Endothelial cell of umbilical vein (primary cell): ENCODE data around the gene TEF. TPM values are rescaled to one million over a fixed set of nuclear protein-coding genes. Genes with fewer than 3 reads are reported as not detected.

Experiments
- BruUV-seq: library from RNA; stranded (reverse); fragments of 400-500 nt; replicated peaks from 2 replicates; lab custom pipeline; 2021; lab: Mats Ljungman, UMichigan
- CTCF ChIA-PET: fragments of 300-600, 350-600 bp; sonication (Branson Sonifier 250); formaldehyde crosslinking; loops from one replicate; lab custom pipeline; 2021; ENCODE audit warnings: antibody characterized with exemption, inconsistent platforms; lab: Charles Lee
- POLR2A ChIA-PET: fragments of 300-600, 350-600 bp; sonication (Branson Sonifier 250); formaldehyde crosslinking; loops from one replicate; lab custom pipeline; 2021; ENCODE audit warnings: antibody characterized with exemption, inconsistent platforms; lab: Charles Lee
- DNase-seq: peaks from one replicate; pipeline ENCODE4 v3.0.0-alpha.2; 2011; ENCODE audit warnings: low read depth, low spot score
- FAIRE-seq: peaks from 2 replicates; lab custom pipeline; 2011; peaks lifted over from hg19 to GRCh38; lab: Jason Lieb, UNC
- H2AFZ ChIP-seq: 2 replicates; pipeline ENCODE4 v1.6.0; 2012; ENCODE audit warnings: low read depth, low read length, control low read depth, inconsistent platforms
- H3K27ac ChIP-seq: 2 replicates; pipeline ENCODE4 v1.5.1; 2011; ENCODE audit warnings: low read depth, mild to moderate bottlenecking, control low read depth, low read length, moderate library complexity; ENCODE audit not compliant: insufficient read depth
- H3K27me3 ChIP-seq, 2 experiments: 2 replicates each; pipeline versions ENCODE4 v1.6.0 to v1.6.1; 2011; ENCODE audit warnings: low read length in 2 of 2, mixed read lengths in 1 of 2; ENCODE audit not compliant: control insufficient read depth in 2 of 2, insufficient read depth in 2 of 2
- H3K36me3 ChIP-seq, 2 experiments: 2 replicates in 1 of 2; 3 replicates in 1 of 2; pipeline ENCODE4 v1.5.1; 2011; ENCODE audit warnings: low read length in 2 of 2, mild to moderate bottlenecking in 1 of 2, moderate library complexity in 1 of 2; ENCODE audit not compliant: control insufficient read depth in 2 of 2, insufficient read depth in 2 of 2; ENCODE audit errors: extremely low read depth in 1 of 2
- H3K4me1 ChIP-seq: 3 replicates; pipeline ENCODE4 v1.5.1; 2011; ENCODE audit warnings: mild to moderate bottlenecking, low read length; ENCODE audit not compliant: control insufficient read depth, insufficient read depth; ENCODE audit errors: extremely low read depth
- H3K4me2 ChIP-seq: 2 replicates; pipeline ENCODE4 v1.6.1; 2011; ENCODE audit warnings: low read length, control low read depth, mixed read lengths; ENCODE audit not compliant: insufficient read depth
- H3K4me3 ChIP-seq, 3 experiments: fragments of 200-600 bp in 1 of 3; sonication (generic), shearing (Covaris generic) in 1 of 3; replicated peaks in 1 of 3; 2 replicates each; pipeline ENCODE4 v1.5.1; 2011 to 2016; ENCODE audit warnings: control low read depth in 3 of 3, low read length in 3 of 3, mild to moderate bottlenecking in 2 of 3, inconsistent platforms in 1 of 3, low read depth in 1 of 3, moderate library complexity in 1 of 3; ENCODE audit not compliant: insufficient read depth in 1 of 3
- H3K79me2 ChIP-seq: 2 replicates; pipeline ENCODE4 v1.6.0; 2012; ENCODE audit warnings: low read length, inconsistent platforms; ENCODE audit not compliant: control insufficient read depth, insufficient read depth
- H3K9ac ChIP-seq: replicated peaks from 2 replicates; pipeline ENCODE3; 2011; ENCODE audit warnings: low read length, control low read depth; ENCODE audit not compliant: insufficient read depth; ENCODE audit errors: extremely low read depth
- H3K9me1 ChIP-seq: replicated peaks from 3 replicates; pipeline ENCODE4 v1.6.0; 2011; ENCODE audit warnings: mild to moderate bottlenecking, low read length; ENCODE audit not compliant: control insufficient read depth, insufficient read depth; ENCODE audit errors: extremely low read depth
- H3K9me3 ChIP-seq: replicated peaks from 2 replicates; pipeline ENCODE4 v1.5.1; 2012; ENCODE audit warnings: low read length, inconsistent platforms; ENCODE audit not compliant: control insufficient read depth, insufficient read depth
- H4K20me1 ChIP-seq: replicated peaks from 2 replicates; pipeline ENCODE3; 2011; ENCODE audit warnings: mild to moderate bottlenecking, low read length; ENCODE audit not compliant: control insufficient read depth, insufficient read depth; ENCODE audit errors: extremely low read depth
- EZH2 ChIP-seq: IDR thresholded peaks from 2 replicates; pipeline ENCODE4 v1.6.1; 2012; ENCODE audit warnings: borderline replicate concordance, low read depth, mild to moderate bottlenecking, moderate library complexity, low read length, inconsistent platforms; ENCODE audit not compliant: severe bottlenecking
- FOS ChIP-seq: IDR thresholded peaks from 2 replicates; pipeline ENCODE4 v1.6.1; 2011; ENCODE audit warnings: mild to moderate bottlenecking, low read length, moderate library complexity, borderline replicate concordance; ENCODE audit not compliant: insufficient read depth
- GATA2 ChIP-seq: IDR thresholded peaks from 2 replicates; pipeline ENCODE4 v1.7.0; 2011; ENCODE audit warnings: low read depth, mild to moderate bottlenecking, moderate library complexity, mixed read lengths, low read length; ENCODE audit not compliant: insufficient read length, insufficient read depth
- JUN ChIP-seq: IDR thresholded peaks from 2 replicates; pipeline ENCODE4 v1.6.1; 2011; ENCODE audit warnings: borderline replicate concordance, low read depth; ENCODE audit not compliant: insufficient read length, insufficient read depth
- MAX ChIP-seq: IDR thresholded peaks from 2 replicates; pipeline ENCODE4 v1.6.1; 2011; ENCODE audit not compliant: insufficient read depth, insufficient read length
- MYC ChIP-seq: IDR thresholded peaks from one replicate; pipeline ENCODE4 v1.6.1; 2011; ENCODE audit warnings: mild to moderate bottlenecking, low read depth, low read length
- POLR2A ChIP-seq: IDR thresholded peaks from 2 replicates; pipeline ENCODE4 v1.6.1; 2012; ENCODE audit warnings: low read depth, mild to moderate bottlenecking, control low read depth, low read length
- POLR2AphosphoS5 ChIP-seq: IDR thresholded peaks from 2 replicates; pipeline ENCODE4 v1.6.1; 2012; ENCODE audit warnings: low read depth, mild to moderate bottlenecking, control low read depth, low read length, moderate library complexity; ENCODE audit not compliant: insufficient read depth
- dilution Hi-C: fragments of 300-500 bp; cut with MboI; formaldehyde crosslinking; loops from one replicate; pipeline ENCODE4 v1.15.0; 2019; ENCODE audit warnings: low sequenced_read_pairs; ENCODE audit not compliant: extremely low pct_ligation_motif_present
- intact Hi-C: fragments of 100-400 bp; cut with micrococcal nuclease; formaldehyde crosslinking; loops from one replicate; pipeline ENCODE4 v1.10.0; 2022
- polyA plus RNA-seq, 4 experiments: library from polyadenylated mRNA; depleted of rRNA in 3 of 4; stranded (reverse) in 3 of 4; unstranded in 1 of 4; fragments of >200 nt; gene quantifications; 2 replicates each; pipeline versions ENCODE4 v1.2.1 to v1.2.3, GENCODE V29; 2011 to 2012; ENCODE audit warnings: missing spikeins in 1 of 4
- total RNA-seq: library from RNA; stranded (reverse); gene quantifications from 2 replicates; pipeline ENCODE4 v1.2.3, GENCODE V29; 2021
- TF ChIP-seq, protein P1 (sequence below), 2 donors: IDR thresholded peaks; 1 replicate in 1 of 2; 2 replicates in 1 of 2; pipeline ENCODE4 v1.5.1; 2011; ENCODE audit warnings: low read length in 2 of 2, mild to moderate bottlenecking in 2 of 2, moderate library complexity in 2 of 2, control low read depth in 1 of 2, inconsistent platforms in 1 of 2, low read depth in 1 of 2; ENCODE audit not compliant: insufficient read depth in 1 of 2; ENCODE audit errors: extremely low read depth in 1 of 2

Gene TEF
- total and polyA plus RNA-seq, 2 donors (not counting 3 experiments of a cell fraction or from before 2014, with no cell fraction given): 2.2 to 4.0 TPM

GRCh38 chr22:41344189-41344788 lies 37.5 kb upstream of the TEF start:
- TF ChIP-seq POLR2AphosphoS5: no peak
- no peak for TF ChIP-seq FOS
- TF ChIP-seq, protein P1, sequence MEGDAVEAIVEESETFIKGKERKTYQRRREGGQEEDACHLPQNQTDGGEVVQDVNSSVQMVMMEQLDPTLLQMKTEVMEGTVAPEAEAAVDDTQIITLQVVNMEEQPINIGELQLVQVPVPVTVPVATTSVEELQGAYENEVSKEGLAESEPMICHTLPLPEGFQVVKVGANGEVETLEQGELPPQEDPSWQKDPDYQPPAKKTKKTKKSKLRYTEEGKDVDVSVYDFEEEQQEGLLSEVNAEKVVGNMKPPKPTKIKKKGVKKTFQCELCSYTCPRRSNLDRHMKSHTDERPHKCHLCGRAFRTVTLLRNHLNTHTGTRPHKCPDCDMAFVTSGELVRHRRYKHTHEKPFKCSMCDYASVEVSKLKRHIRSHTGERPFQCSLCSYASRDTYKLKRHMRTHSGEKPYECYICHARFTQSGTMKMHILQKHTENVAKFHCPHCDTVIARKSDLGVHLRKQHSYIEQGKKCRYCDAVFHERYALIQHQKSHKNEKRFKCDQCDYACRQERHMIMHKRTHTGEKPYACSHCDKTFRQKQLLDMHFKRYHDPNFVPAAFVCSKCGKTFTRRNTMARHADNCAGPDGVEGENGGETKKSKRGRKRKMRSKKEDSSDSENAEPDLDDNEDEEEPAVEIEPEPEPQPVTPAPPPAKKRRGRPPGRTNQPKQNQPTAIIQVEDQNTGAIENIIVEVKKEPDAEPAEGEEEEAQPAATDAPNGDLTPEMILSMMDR (IDR thresholded peaks at IDR 0.05; ENCODE audit: extremely low read depth in 1 of 2, insufficient read depth in 1 of 2, low read depth in 1 of 2, low read length in 2 of 2): no peak
- no peak for TF ChIP-seq MAX
- no peak for TF ChIP-seq EZH2
- no peak for TF ChIP-seq POLR2A
- no peak for TF ChIP-seq MYC
- no peak for TF ChIP-seq JUN
- no peak for TF ChIP-seq GATA2
- H3K36me3 ChIP-seq: peaks cover 11 to 69% of the 10 kb centered on the region in 2 experiments
- FAIRE-seq (no peak), DNase-seq (no peak)
- no TSS peak for BruUV-seq
- no peak overlapping the region for H3K4me2 ChIP-seq
- no peaks in the 10 kb centered on the region for H3K9me3 ChIP-seq
- no peaks in the 10 kb centered on the region for H3K79me2 ChIP-seq
- no peaks in the 10 kb centered on the region for H3K9me1 ChIP-seq
- CTCF ChIA-PET: no interaction called here
- POLR2A ChIA-PET: no interaction called here
- no peak overlapping the region for H2AFZ ChIP-seq
- H3K9ac ChIP-seq: no peak overlapping the region
- dilution Hi-C loops: no loop called here
- no peak overlapping the region for H3K4me3 ChIP-seq
- H3K27ac ChIP-seq: no peak overlapping the region
- no peaks in the 10 kb centered on the region for H3K27me3 ChIP-seq
- intact Hi-C loops: no loop called here
- H4K20me1 ChIP-seq: no peaks in the 10 kb centered on the region
- peaks cover 13% of the 10 kb centered on the region for H3K4me1 ChIP-seq
